HepG2 (cell line): ENCODE results near the gene NXPE1. TPM values are rescaled to one million over a fixed set of nuclear protein-coding genes. Genes with fewer than 3 reads are reported as not detected.

Source experiments
- ATAC-seq: fragments of 200-7000 bp; cut with Tn5 transposase; 3 replicates; pipeline ENCODE4 v1.9.1; 2020; ENCODE audit warnings: mild to moderate bottlenecking, moderate library complexity
- BruUV-seq: library from RNA; stranded (reverse); fragments of 400-500 nt; replicated peaks from 2 replicates; lab custom pipeline; 2021; lab: Mats Ljungman, UMichigan
- CTCF ChIA-PET: fragments of 300-600 bp; formaldehyde crosslinking; extraction: SDS; loops from one replicate; lab custom pipeline; 2021; ENCODE audit warnings: low total read pairs, inconsistent platforms, low intra/inter-chr PET ratio; lab: Yijun Ruan, JAX
- POLR2A ChIA-PET: fragments of 350-600 bp; sonication (Branson Sonifier 250); formaldehyde crosslinking; loops from one replicate; lab custom pipeline; 2020; ENCODE audit warnings: antibody characterized with exemption, inconsistent platforms; lab: Yijun Ruan, JAX
- DNase-seq: peaks from one replicate; pipeline ENCODE4 v3.0.0-alpha.2; 2015; ENCODE audit warnings: low spot score
- FAIRE-seq: peaks from 3 replicates; lab custom pipeline; 2011; peaks lifted over from hg19 to GRCh38; lab: Jason Lieb, UNC
- H2AFZ ChIP-seq: one replicate; pipeline ENCODE4 v1.6.1; 2011; ENCODE audit warnings: low read length, inconsistent platforms
- H3K27ac ChIP-seq: fragments of 300-600 bp; 3 replicates; pipeline ENCODE4 v1.8.0; 2011; ENCODE audit warnings: mixed run types, mild to moderate bottlenecking, mixed read lengths, low read length, inconsistent platforms; ENCODE audit not compliant: insufficient read depth; ENCODE audit errors: extremely low read length
- H3K27me3 ChIP-seq, 2 experiments: fragments of 200-600 bp in 1 of 2; 2 replicates in 1 of 2; 3 replicates in 1 of 2; pipeline versions ENCODE4 v1.6.0 to v1.8.0; 2011; ENCODE audit warnings: low read length in 2 of 2, mild to moderate bottlenecking in 2 of 2, moderate library complexity in 2 of 2, inconsistent platforms in 1 of 2; ENCODE audit not compliant: insufficient read depth in 2 of 2, control insufficient read depth in 1 of 2
- H3K36me3 ChIP-seq, 2 experiments: fragments of 200-600 bp in 1 of 2; replicated peaks in 1 of 2; 2 replicates in 1 of 2; 3 replicates in 1 of 2; pipeline versions ENCODE4 v1.5.1 to v1.8.0; 2011; ENCODE audit warnings: low read length in 2 of 2, inconsistent platforms in 1 of 2; ENCODE audit not compliant: insufficient read depth in 2 of 2, control insufficient read depth in 1 of 2
- H3K4me1 ChIP-seq: 2 replicates; pipeline ENCODE4 v1.5.1; 2012; ENCODE audit warnings: low read length, inconsistent platforms; ENCODE audit not compliant: insufficient read depth
- H3K4me2 ChIP-seq: 2 replicates; pipeline ENCODE4 v1.6.0; 2011; ENCODE audit warnings: low read depth, low read length, inconsistent platforms
- H3K4me3 ChIP-seq, 3 experiments: fragments of 200-600 bp in 1 of 3; sonication (generic), shearing (Covaris generic) in 1 of 3; replicated peaks in 1 of 3; 2 replicates each; pipeline ENCODE4 v1.5.1; 2011 to 2016; ENCODE audit warnings: low read length in 3 of 3, inconsistent platforms in 2 of 3, low read depth in 2 of 3, mild to moderate bottlenecking in 2 of 3, control low read depth in 1 of 3, mixed read lengths in 1 of 3; ENCODE audit not compliant: insufficient read depth in 1 of 3
- H3K79me2 ChIP-seq: one replicate; pipeline ENCODE4 v1.6.1; 2011; ENCODE audit warnings: low read length, inconsistent platforms; ENCODE audit not compliant: insufficient read depth
- H3K9ac ChIP-seq: 2 replicates; pipeline ENCODE4 v1.6.0; 2011; ENCODE audit warnings: mild to moderate bottlenecking, low read depth, low read length, inconsistent platforms; ENCODE audit not compliant: insufficient read depth
- H3K9me3 ChIP-seq: 2 replicates; pipeline ENCODE4 v1.5.1; 2012; ENCODE audit warnings: mild to moderate bottlenecking, low read length
- H4K20me1 ChIP-seq: 2 replicates; pipeline ENCODE4 v1.6.0; 2011; ENCODE audit warnings: inconsistent platforms, mild to moderate bottlenecking, low read length, moderate library complexity; ENCODE audit not compliant: insufficient read depth
- AGO2 ChIP-seq: fragments of 200-400 bp; formaldehyde crosslinking; optimal IDR thresholded peaks from 2 replicates; pipeline ENCODE3; 2017; ENCODE audit warnings: mild to moderate bottlenecking, low read depth, low read length, moderate library complexity
- ATF6 ChIP-seq: sonication (generic); formaldehyde crosslinking; conservative IDR thresholded peaks from 2 replicates; pipeline ENCODE4 v1.4.0; 2020; ENCODE audit warnings: missing genetic modification reagents
- FLYWCH1 ChIP-seq: sonication (generic); formaldehyde crosslinking; IDR thresholded peaks from 2 replicates; pipeline ENCODE4 v1.8.1; 2023; ENCODE audit warnings: mild to moderate bottlenecking, missing genetic modification reagents
- LBX2 ChIP-seq: sonication (generic); formaldehyde crosslinking; IDR thresholded peaks from 2 replicates; pipeline ENCODE4 v1.5.0; 2020; ENCODE audit warnings: missing genetic modification reagents, mild to moderate bottlenecking, borderline replicate concordance
- MNT ChIP-seq: fragments of 450-650 bp; IDR thresholded peaks from 2 replicates; pipeline ENCODE4 v1.6.1; 2016
- NFKBIZ ChIP-seq: IDR thresholded peaks from 2 replicates; pipeline ENCODE4 v1.6.1; 2018; ENCODE audit warnings: missing genetic modification reagents, missing compliant biosample characterization
- PRDM10 ChIP-seq: sonication (generic); formaldehyde crosslinking; IDR thresholded peaks from 2 replicates; pipeline ENCODE4 v1.4.0; 2020; ENCODE audit warnings: low read depth, missing genetic modification reagents
- PTBP1 ChIP-seq: fragments of 200-400 bp; formaldehyde crosslinking; IDR thresholded peaks from 2 replicates; pipeline ENCODE4 v1.6.1; 2018; ENCODE audit warnings: low read length, low read depth; ENCODE audit not compliant: poor library complexity, severe bottlenecking
- SCMH1 ChIP-seq: sonication (generic); formaldehyde crosslinking; IDR thresholded peaks from 2 replicates; pipeline ENCODE4 v1.9.0; 2021; ENCODE audit warnings: missing genetic modification reagents, mild to moderate bottlenecking, borderline replicate concordance
- TFDP1 ChIP-seq: IDR thresholded peaks from 2 replicates; pipeline ENCODE4 v1.6.1; 2016; ENCODE audit warnings: missing compliant biosample characterization, missing genetic modification reagents, borderline replicate concordance
- ZNF18 ChIP-seq: sonication (generic); formaldehyde crosslinking; IDR thresholded peaks from 2 replicates; pipeline ENCODE4 v1.8.0; 2022; ENCODE audit warnings: mild to moderate bottlenecking, missing genetic modification reagents; ENCODE audit not compliant: insufficient replicate concordance
- ZNF230 ChIP-seq: sonication (generic); formaldehyde crosslinking; IDR thresholded peaks from 2 replicates; pipeline ENCODE4 v1.4.0; 2020; ENCODE audit warnings: mild to moderate bottlenecking, missing genetic modification reagents
- ZNF253 ChIP-seq: sonication (generic); formaldehyde crosslinking; IDR thresholded peaks from 2 replicates; pipeline ENCODE4 v1.8.0; 2022; ENCODE audit warnings: mild to moderate bottlenecking, missing genetic modification reagents, borderline replicate concordance
- ZNF292 ChIP-seq: sonication (generic); formaldehyde crosslinking; IDR thresholded peaks from 2 replicates; pipeline ENCODE4 v1.8.1; 2022; ENCODE audit warnings: mild to moderate bottlenecking, low read depth, missing genetic modification reagents, borderline replicate concordance
- WGBS: methylation state at CpG from one replicate; pipeline ENCODE4 v1.1.6; 2017; ENCODE audit warnings: low lambda C conversion rate; 5-methylcytosine and 5-hydroxymethylcytosine counted together
- in situ Hi-C: cut with HindIII; loops from 2 replicates; pipeline ENCODE4 v1.10.0; 2017; ENCODE audit warnings: low pct_unique_long_range_greater_than_20kb; ENCODE audit not compliant: extremely low pct_ligation_motif_present
- intact Hi-C: fragments of 100-400 bp; cut with micrococcal nuclease; formaldehyde crosslinking; loops from one replicate; pipeline ENCODE4 v1.10.0; 2022; ENCODE audit not compliant: unreplicated experiment
- polyA plus RNA-seq, 8 experiments: library from polyadenylated mRNA; depleted of rRNA in 3 of 8; stranded (reverse) in 7 of 8; unstranded in 1 of 8; fragments of >200 nt; fragmentation: Illumina TruSeq in 4 of 8; extraction: Trizol in 4 of 8; gene quantifications; 2 replicates each; pipeline versions ENCODE4 v1.2.1 to v1.2.3, GENCODE V29; 2011 to 2016; ENCODE audit warnings: low read depth in 4 of 8, missing spikeins in 1 of 8, mixed read lengths in 1 of 8; ENCODE audit not compliant: insufficient read depth in 1 of 8
- total RNA-seq, 5 experiments: library from RNA; depleted of rRNA; stranded (reverse); fragments of >200 nt; fragmentation: Illumina TruSeq; extraction: Trizol; gene quantifications; 2 replicates each; pipeline ENCODE4 v1.2.3, GENCODE V29; 2016; ENCODE audit warnings: low read depth in 1 of 5

The NXPE1 gene
- total and polyA plus RNA-seq, 2 of the 13 experiments (the other 11 are each of a cell fraction or from before 2014, with no cell fraction given): not detected

- Histone ChIP-seq H3K4me3 (no peak overlapping the region), H2AFZ (no peak overlapping the region), H3K4me2 (no peak overlapping the region), H3K27ac (no peak overlapping the region), H3K4me1 (no peaks in the 10 kb centered on the region), H3K36me3 (no peaks in the 10 kb centered on the region), H4K20me1 (no peaks in the 10 kb centered on the region), H3K9ac (no peak overlapping the region), H3K9me3 (no peaks in the 10 kb centered on the region), H3K27me3 (no peaks in the 10 kb centered on the region), H3K79me2 (no peaks in the 10 kb centered on the region)
- FAIRE-seq (no peak), DNase-seq (no peak), ATAC-seq (no peak)
- in situ Hi-C loops (no loop called here), intact Hi-C loops (no loop called here)
- CTCF ChIA-PET: no interaction called here
- POLR2A ChIA-PET: no interaction called here
- no TSS peak for BruUV-seq
- 0% methylated on average over 1 of the region's 1 CpG for WGBS
- TF ChIP-seq MNT (no peak), ZNF18 (CRISPR knock-in tag) (no peak), ZNF230 (CRISPR knock-in tag) (no peak), PRDM10 (no peak), FLYWCH1 (CRISPR knock-in tag) (no peak), ATF6 (CRISPR knock-in tag) (no peak), SCMH1 (CRISPR knock-in tag) (no peak), LBX2 (CRISPR knock-in tag) (no peak), PTBP1 (no peak), TFDP1 (CRISPR knock-in tag) (no peak), ZNF253 (CRISPR knock-in tag) (no peak), ZNF292 (CRISPR knock-in tag) (no peak), AGO2 (no peak), NFKBIZ (CRISPR knock-in tag) (no peak)
Observed at GRCh38 chr11:114501901-114502300, 57.8 kb downstream of the NXPE1 start.
